ENCODE data around the gene CCDC73.

CCDC73 gene

DNA sequence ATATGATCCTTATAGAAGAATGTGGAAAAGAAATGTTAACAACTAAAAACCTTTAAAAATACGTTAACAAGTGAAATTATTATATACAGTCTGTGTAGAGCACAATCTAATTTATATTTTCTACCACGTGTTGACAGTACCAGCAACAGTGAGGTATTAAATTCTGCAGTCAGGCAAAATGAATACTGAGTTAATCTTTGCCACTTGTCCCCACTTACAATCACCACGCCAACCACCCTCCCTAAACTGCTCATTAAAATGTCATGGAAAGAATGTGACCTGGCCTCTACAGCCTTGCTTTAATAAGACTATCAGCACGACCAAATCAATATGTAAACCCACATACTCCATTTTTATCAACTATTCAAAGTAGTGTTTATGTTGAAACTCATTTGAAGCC is 239.4 kb downstream of the CCDC73 start:
- in situ Hi-C loops (cut with HindIII; ENCODE audit: low sequenced_read_pairs): no loop called here
